ENCODE results near the gene GDI2. TPM values are rescaled to one million over a fixed set of nuclear protein-coding genes. Genes with fewer than 3 reads are reported as not detected.
A peak's percentile ranks its signal among the peaks of the same experiment; 100 is the strongest.
"Not testable (repeated sequence)": the region's sequence is repeated elsewhere in the genome, so short reads cannot be mapped to it uniquely, and the experiment has no call there.

GDI2 gene
- total RNA-seq, 1 experiment from 2014 or later: 442 TPM

DNA sequence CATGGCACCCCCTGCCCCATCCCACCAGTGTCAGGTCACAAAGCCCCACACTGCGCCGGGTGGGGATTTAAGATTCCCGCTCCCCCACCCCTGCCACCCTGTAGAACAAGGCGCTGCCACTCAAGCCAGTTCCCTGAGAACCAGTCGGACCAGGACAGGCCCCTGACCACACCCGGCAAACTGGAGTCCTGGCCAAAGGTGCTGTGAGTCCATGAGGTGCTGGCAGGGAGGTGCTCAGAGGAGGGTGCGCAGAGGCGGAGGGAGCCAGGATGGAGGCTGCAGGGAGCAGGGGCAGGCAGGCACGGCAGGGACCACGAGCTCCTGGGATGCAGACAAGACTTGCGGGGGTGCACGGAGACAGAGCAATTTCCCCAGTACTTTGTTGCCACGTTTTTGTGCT, 19.7 kb upstream of the GDI2 start:
- Histone ChIP-seq H3K27me3 (no peaks in the 10 kb centered on the region), H3K36me3 (no peaks in the 10 kb centered on the region), H3K9me3 (no peaks in the 10 kb centered on the region), H3K4me3 (no peak overlapping the region)
- no peak for DNase-seq

DNA sequence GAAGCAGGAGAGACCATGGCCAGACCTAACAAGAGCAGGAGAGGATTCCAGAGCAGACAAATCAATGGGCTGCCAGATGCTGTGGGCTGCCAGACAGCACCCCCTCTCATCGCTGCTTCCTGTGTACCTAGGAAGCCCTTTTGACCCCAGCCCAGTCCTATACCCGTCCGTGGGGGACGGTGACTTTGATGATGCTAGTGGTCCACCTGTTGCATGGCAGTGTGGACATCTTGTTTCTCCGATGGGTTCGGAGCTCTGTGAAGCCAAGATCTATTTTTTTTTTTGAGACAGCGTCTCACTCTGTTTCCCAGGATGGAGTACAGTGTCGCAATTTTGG, 18.2 kb upstream of the GDI2 start:
- Histone ChIP-seq H3K27me3 (no peaks in the 10 kb centered on the region), H3K9me3 (no peaks in the 10 kb centered on the region), H3K36me3 (no peaks in the 10 kb centered on the region), H3K4me3 (no peak overlapping the region)
- no peak for DNase-seq

DNA sequence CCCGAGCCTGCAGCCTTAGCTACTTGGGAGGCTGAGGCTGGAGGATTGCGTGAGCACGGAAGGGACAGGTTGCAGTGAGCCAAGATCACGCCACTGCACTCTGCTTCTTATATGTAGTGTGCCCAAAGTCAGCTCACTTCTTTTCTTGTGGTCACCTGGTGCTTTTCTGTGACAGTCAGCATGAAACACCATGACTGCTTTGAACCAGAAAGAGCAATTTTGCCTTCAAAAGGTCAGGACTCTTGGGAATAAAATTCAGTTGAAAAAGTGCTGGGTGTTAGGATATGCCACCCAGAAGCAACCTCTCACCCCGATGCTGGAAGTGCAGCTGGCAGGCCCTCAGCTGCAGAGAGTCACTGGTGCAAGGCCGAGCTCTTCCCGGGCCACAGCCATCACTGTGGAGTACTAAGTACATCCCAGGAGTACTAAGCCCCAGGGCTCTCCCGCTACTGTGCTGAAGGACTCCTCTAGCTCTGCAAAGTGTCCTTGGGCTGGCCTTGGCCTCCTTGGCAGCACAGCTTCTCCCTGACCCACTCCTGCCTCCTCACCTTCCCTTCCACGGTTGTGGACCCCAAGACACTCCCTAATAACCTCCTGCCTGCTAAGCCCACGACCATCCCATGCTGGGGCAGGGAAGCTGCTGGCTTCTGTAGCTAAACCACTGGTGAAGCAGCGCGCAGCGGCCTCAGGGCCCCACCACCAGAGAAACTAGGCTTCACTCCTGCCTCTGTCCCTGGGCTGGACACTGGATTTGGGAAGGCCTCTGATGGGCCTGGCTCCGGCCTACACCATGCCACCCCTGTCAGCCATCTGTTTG, 17.6 kb upstream of the GDI2 start:
- Histone ChIP-seq H3K4me3 (no peak overlapping the region), H3K36me3 (no peaks in the 10 kb centered on the region), H3K27me3 (no peaks in the 10 kb centered on the region), H3K9me3 (no peaks in the 10 kb centered on the region)
- no peak for DNase-seq

DNA sequence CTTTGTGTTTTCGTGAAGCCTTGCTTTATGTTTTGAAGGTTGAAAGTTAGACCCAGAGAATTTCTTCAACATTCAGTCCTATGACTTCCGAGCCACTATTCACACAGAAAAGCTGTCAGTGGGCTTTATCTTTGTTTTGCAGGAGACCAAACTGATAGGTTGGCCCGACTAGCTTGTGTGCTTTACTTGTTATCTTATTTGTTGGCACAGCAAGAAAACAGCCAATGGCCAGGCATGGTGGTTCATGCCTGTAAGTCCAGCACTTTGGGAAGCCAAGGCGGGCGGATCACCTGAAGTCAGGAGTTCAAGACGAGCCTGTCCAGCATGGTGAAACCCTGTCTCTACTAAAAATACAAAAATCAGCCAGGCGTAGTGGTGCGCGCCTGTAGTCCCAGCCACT, 16.0 kb upstream of the GDI2 start:
- DNase-seq: no peak
- H3K27me3 ChIP-seq: no peaks in the 10 kb centered on the region

DNA sequence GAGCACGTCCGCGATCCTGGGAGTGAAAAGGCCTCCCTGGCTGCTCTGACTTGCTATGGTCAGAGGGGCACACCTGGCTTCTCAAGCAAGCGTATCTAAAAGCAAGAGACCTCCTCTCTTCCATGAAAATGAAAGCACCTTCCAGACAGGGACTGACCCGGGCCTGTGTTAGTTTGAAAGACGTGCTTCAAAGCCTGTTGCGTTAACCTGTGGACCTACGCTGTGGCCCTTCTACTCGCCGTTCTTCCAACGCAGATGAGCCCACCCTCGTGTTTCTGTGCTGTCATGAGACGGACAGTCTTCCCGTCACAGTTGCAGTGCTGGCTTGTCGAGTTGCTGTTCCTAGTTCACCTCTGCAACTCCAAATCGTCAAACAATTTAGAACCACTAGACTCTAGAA, 15.5 kb upstream of the GDI2 start:
- no peaks in the 10 kb centered on the region for H3K9me3 ChIP-seq
- H3K27me3 ChIP-seq: no peaks in the 10 kb centered on the region
- DNase-seq: no peak
- H3K4me3 ChIP-seq: no peak overlapping the region
- H3K36me3 ChIP-seq: no peaks in the 10 kb centered on the region

More for the DNA sequence above, 16.0 kb upstream of the GDI2 start:
- no peak overlapping the region for H3K4me3 ChIP-seq
- H3K9me3 ChIP-seq: no peaks in the 10 kb centered on the region
- no peaks in the 10 kb centered on the region for H3K36me3 ChIP-seq

DNA sequence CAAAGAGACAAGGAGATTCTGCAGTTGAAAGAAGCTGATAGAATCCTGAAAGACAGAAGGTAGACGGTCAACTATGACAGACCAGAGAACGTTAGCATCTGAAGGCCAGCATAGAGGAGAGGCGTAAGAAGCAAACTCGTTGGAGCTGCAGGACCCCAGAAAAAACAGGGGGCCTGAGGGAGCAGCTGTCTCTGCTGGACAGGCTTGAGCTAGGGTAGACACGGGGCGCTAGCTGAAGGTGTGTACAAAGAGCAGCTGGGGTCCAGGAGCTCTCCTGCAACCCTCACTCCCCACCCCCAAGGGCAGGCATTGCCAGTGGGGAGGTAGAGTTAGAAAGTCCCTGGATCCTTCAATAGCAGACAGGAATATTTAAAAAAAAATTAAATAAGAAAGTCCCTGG, 14.6 kb upstream of the GDI2 start:
- Histone ChIP-seq H3K9me3 (no peaks in the 10 kb centered on the region), H3K36me3 (no peaks in the 10 kb centered on the region), H3K27me3 (no peaks in the 10 kb centered on the region), H3K4me3 (no peak overlapping the region)
- DNase-seq: no peak

DNA sequence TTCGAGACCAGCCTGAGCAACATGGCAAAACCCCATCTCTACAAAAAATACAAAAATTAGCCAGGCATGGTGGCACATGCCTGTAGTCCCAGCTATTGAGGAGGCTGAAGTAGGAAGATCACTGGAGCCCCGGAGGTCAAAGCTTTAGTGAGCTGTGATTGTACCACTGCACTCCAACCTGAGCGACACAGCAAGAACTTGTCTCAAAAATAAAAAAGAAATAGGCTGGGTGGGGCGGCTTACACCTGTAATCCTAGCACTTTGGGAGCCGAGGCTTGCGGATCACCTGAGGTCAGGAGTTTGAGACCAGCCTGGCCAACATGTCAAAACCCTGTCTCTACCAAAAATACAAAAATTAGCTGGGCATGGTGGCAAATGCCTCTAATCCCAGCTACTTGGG, 13.3 kb upstream of the GDI2 start:
- DNase-seq, H3K27me3 ChIP-seq, H3K4me3 ChIP-seq: not testable (repeated sequence)

DNA sequence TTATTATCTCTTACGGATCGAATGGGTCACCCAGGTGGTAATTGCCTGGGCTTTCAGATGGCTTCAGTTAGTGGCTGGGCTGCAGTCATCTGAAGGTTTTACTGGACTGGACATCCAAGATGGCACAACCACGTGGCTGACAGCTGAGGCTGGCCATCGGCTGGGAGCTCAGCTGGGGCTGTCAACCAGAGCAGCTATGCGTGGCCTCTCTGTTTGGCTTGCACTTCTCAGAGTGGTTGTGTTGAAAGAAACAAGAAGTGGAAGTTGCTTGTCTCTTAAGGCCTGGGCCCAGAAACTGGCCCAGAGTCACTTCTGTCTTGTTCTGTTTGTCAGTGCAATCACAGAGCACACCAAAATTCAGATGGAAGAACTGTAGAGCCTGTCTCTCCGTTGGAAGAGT, 5.7 kb upstream of the GDI2 start:
- Histone ChIP-seq H3K9me3 (no peaks in the 10 kb centered on the region), H3K4me3 (no peak overlapping the region), H3K36me3 (peaks cover 7% of the 10 kb centered on the region), H3K27me3 (no peaks in the 10 kb centered on the region)
- DNase-seq: no peak

More for the DNA sequence above, 13.3 kb upstream of the GDI2 start:
- not testable (repeated sequence) for H3K9me3 ChIP-seq, H3K36me3 ChIP-seq

DNA sequence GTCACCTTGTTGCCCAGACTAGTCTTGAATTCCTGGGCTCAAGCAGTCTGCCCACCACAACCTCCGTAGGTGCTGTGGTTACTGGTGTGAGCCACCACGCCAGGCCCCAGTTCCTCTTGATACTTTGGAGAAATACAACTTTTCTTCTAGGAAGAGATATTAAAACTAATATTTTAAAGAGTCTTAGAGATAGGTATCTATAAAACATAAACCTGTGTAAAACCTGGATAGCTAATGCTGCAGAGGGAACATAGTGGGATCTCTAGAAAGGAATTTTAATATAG, 4.8 kb upstream of the GDI2 start:
- Histone ChIP-seq H3K36me3 (peaks cover 9% of the 10 kb centered on the region), H3K27me3 (no peaks in the 10 kb centered on the region), H3K9me3 (no peaks in the 10 kb centered on the region), H3K4me3 (no peak overlapping the region)
- DNase-seq: no peak

DNA sequence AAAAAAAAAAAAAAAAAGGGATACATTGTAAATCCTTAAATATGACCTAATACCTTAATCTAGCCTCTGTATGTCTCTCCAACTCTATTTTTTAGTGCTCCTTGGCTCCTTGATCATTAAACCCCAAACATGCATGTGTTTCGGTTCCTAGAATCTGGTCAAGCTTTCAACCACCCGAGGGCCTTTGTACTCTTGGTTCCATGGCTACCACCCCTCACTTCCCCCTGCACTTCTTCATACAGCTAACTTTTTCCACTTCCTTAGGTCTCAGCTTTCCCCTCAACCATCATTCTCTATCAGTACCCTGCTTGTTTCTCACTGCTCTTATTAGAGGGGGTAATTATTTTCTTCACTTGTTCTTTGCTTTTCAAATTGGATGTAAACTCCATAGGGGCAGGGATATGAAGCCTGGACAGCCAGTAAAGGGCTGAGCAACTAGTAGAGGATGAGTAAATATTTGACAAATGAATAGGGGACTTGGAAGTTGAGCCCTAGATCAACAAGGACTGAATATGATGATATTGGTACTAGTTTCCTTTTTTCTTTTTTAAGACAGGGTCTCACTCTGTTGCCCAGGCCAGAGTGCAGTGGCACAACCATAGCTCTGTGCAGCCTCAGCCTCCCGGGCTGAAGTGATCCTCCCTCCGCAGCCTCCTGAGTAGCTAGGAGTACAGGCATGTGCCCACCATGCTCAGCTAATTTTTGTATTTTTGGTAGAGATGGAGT, 4.3 kb upstream of the GDI2 start:
- Histone ChIP-seq H3K4me3 (no peak overlapping the region), H3K27me3 (no peaks in the 10 kb centered on the region), H3K36me3 (peaks cover 11% of the 10 kb centered on the region), H3K9me3 (no peaks in the 10 kb centered on the region)
- no peak for DNase-seq

DNA sequence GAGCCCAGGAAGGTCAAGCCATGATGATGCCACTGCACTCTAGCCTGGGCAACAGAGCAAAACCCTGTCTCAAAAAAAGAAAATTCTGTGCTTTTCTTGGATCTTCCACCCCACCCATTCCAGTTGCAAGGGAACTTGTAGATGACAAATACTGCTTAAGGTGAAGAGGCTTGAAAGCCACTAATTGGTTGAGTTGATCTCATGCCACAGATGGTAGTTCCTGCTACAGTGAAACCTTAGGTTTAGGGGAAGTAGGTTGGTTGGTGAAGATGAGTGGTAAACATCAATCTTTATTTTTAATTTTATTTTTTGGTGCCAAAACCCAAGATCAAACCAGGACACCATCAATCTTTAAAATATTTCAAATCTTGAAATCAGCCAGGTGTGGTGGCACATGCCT, 2.9 kb upstream of the GDI2 start:
- DNase-seq: no peak
- Histone ChIP-seq H3K36me3 (peaks cover 12% of the 10 kb centered on the region), H3K4me3 (no peak overlapping the region), H3K9me3 (no peaks in the 10 kb centered on the region), H3K27me3 (no peaks in the 10 kb centered on the region)

DNA sequence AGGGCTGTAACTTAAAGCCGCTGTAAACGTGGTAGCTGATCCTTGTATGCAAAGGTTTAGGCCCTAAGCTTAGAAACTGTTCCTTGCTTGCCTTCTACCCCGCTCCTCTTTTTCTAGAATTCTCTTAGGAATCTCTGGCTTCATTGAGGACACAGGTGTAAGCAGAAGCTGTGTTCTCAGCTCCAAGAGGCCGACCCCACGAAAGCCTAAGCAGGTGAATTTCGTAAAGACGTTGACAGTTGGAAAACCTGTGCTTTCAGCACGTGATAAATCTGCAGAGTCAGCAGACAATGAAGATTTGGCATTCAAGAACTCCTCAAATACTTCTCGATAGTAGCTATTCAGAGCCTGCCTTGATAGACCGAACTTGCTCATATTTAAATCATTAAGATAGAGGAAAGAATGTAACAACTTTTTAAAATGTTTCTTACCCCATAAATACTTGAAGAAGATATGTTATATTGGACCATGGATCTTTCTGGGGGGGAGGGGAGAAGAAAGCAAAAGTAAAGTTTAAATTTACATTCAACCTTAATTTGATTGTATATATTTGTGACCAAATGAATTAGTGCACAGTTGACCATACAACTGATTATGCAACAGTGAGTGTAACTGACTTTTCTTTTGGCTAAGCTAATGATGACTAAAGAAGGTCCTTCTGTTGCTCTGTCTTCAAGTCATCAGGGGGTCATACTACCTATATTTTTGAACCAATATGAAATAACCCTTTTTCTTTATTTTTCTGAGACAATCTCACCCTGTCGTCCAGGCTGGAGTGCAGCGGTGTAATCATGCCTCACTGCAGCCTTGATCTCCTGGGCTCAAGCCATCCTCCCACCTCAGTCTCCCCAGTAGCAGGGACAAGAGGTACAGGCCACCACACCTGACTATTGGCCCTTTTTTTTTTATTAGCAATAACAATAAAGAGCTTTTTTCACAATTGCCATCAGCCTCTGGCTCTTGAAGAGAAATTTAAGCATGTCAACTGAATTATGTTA, 1.2 kb upstream of the GDI2 start:
- no peak for DNase-seq
- Histone ChIP-seq H3K4me3 (peak overlapping the region; percentile 99), H3K9me3 (no peaks in the 10 kb centered on the region), H3K36me3 (peaks cover 26% of the 10 kb centered on the region), H3K27me3 (no peaks in the 10 kb centered on the region)

DNA sequence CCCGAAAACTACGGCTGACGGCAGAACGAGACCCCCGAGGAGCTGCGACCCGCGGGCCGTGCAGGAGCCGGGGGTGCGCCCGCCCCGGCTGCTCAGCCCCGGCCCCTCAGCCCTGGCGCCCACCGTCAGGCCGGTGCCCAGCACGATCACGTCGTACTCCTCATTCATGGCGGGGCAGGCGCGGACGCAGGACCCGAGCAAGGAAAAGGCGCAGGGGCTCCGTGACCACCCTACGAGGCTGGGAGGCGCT, 218 bp downstream of the GDI2 start:
- DNase-seq: no peak
- Histone ChIP-seq H3K4me3 (peak overlapping the region; percentile 99), H3K9me3 (no peaks in the 10 kb centered on the region), H3K27me3 (no peaks in the 10 kb centered on the region), H3K36me3 (peaks cover 34% of the 10 kb centered on the region)

DNA sequence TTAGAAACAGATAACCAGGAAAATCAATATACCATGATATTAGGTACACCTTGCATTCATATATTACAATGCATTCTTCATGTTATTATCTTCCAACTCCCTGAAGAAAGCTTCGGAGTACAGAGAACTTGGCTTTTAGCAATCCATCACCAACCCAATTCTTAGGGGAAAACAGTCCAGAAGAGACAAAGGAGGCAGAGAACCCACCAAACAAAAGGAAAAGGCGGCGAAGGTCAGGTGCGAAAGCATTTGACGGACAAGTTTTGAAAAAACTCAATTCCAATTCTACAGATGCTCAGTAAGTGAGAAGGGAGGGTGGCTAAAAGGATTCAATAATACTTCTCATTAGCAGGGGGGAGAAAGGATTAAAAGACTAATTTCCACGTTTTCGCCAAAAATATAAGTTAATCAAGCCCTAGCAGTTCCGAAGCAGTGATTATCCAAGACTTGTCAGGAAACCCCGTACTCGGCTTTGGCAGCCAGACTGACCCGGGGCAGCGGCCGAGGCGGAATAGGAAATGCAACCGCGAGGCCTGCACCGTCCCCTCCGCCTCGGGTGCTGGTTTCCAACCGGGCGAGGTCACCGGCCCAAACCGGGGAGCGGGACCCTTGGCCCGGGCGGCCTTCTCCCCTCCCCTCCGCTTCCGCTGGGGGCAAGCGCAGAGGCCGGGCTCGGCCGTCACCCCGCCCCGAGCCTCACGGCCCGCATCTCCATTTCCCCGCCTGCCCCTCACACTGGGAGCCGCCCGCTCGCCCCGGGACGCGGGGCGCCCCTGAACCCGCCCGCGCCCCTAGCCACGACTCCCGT, 747 bp downstream of the GDI2 start:
- Histone ChIP-seq H3K36me3 (peaks cover 40% of the 10 kb centered on the region), H3K4me3 (peak overlapping the region; percentile 99), H3K9me3 (no peaks in the 10 kb centered on the region), H3K27me3 (no peaks in the 10 kb centered on the region)
- peak; percentile 47 for DNase-seq

DNA sequence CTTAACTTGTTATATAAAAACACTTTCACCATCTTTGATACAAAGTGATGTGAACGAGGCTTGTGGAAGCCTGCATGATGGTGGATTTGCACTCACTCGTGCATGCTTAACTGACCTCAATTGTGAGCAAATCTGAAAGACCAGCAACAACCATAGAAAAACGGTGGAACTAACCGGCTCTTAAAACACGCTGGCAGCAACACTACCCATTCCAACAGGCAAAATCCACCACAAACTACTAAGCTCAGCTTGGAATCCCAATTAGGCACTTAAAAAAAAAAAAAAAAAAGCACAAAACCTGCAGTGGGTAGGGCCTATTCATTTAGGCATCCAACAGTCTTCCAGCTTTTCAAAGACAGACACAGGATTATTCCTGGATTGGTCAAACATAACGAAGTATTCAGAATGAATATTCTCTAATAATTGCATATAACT, 1.8 kb downstream of the GDI2 start:
- Histone ChIP-seq H3K4me3 (peak overlapping the region; percentile 99), H3K36me3 (peaks cover 45% of the 10 kb centered on the region), H3K9me3 (no peaks in the 10 kb centered on the region), H3K27me3 (no peaks in the 10 kb centered on the region)
- no peak for DNase-seq

DNA sequence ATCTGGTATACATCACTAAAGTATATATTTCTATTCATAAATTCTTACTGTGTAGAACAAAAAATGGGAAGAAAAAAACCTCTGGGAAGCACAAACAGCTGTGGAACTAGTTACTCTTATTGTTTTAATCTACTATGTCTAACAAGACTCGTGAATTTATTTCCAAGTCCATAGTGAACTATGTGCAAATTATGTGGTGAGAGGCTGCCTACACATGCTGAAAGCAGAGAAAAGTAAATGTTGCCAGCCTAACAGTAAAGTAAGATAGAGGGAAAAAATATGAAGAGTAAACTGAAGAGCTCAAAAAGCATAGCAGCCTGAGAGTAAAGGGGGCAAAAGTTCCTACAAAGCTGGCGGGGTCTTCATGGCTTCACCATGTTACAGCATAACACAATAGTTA, 3.0 kb downstream of the GDI2 start:
- Histone ChIP-seq H3K27me3 (no peaks in the 10 kb centered on the region), H3K9me3 (no peaks in the 10 kb centered on the region), H3K36me3 (peaks cover 52% of the 10 kb centered on the region), H3K4me3 (peak overlapping the region; percentile 99)
- no peak for DNase-seq

All from MG63 (cell line).